HG02981 (cell line): ENCODE measurements around the gene RPLP2.

Source experiments
- ATAC-seq: cut with Tn5 transposase; IDR thresholded peaks from one replicate; pipeline ENCODE4 v1.9.1; 2021; ENCODE audit warnings: mild to moderate bottlenecking, moderate library complexity; ENCODE audit not compliant: unreplicated experiment

The RPLP2 gene

DNA sequence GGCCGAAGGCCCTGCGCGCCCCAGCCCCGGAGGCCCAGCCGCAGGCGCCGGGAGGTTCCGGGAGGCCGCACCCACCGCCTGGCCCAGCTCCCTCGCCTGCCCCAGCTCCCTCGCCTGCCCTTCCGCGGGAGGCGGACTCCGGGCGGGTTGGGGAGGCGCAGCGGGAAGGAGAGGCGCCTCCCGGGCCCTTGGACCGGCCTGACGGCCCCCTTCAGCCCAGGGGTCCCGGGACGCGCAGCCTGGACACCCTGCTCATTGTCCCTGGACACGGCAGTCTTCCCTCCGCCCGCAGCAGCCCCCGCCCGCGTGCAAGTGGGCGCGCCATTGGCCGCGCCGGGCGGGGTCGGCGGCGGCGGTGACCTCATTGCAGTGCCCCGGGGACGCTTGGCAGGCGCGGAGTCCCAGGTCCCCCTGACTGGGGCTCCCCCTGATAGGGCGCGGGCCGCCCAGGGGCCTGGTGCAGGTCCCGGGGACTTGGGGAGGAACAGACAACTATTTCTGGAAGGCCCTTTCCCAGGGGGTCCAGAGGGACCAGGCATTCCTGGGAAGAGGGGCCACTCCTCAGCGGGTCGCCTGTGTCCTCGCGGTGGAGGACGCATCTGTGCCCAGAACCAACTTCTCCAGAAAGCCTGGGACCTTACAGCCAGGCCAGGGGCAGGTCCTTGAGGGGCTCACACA lies 23.5 kb downstream of the RPLP2 start:
- no peak for ATAC-seq

DNA sequence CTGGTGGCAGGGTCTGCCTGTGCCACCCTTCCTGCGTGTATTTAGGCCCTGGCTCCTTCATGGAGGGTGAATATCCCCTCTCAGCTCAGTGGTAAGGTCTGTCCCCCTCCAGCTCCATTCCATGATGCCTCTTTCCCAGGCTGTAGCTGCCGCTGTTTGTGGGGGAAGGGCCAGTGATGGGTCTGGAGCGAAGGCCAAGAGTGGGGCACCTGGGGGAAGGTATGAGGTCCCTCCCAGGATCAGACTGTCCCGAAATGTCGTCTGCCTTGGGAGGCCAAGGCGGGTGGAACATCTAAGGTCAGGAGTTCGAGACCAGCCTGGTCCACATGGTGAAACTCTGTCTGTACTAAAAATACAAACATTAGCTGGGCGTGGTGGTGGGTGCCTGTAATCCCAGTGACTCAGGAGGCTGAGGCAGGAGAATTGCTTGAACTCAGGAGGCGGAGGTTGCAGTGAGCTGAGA lies 24.1 kb downstream of the RPLP2 start:
- ATAC-seq = no peak

DNA sequence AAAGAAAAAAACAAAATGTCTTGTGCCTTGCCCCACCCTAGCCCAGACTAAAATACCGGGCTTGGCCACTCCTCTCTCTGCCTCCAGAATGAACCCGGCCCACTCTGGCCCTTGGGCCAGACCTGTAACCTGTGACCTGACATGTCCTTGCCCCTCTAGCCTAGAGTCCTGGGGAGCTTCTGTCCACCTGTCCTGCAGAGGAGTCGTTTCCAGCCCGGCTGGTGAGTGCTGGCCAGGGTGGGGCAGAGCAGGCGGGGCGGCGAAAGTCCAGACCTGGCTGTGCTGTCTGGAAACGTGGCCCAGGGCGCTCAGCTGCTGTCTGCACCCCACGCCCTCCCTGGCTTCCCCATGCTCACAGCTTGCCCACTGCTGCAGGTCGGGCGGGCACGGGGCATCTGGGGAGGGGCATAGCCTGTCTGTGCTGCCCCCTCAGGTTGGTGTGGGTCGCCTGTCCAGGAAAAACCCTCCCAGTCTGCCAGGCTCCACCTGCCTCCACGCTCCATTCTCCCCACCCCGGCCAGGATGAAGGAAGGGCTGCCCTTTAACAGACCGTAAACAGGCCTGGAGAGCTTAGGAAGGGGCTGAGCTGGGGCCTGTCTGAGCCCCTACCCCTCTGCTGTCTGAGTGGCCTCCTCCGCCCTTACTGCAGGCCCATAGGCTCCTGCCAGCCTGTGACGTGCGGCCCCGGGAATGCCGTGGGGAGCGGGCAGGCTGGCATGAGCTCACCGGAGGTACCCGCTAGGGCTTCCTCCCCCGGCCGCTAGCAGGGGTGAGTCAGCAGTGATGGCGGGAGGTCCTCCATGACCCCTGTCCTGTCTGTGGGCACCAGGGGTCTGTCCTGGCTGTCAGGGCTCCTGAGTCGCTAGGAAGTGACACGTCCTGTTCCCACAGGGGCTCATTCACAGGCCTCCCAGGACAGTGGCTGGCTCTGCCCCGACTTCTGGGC lies 24.9 kb downstream of the RPLP2 start:
- ATAC-seq = no peak

DNA sequence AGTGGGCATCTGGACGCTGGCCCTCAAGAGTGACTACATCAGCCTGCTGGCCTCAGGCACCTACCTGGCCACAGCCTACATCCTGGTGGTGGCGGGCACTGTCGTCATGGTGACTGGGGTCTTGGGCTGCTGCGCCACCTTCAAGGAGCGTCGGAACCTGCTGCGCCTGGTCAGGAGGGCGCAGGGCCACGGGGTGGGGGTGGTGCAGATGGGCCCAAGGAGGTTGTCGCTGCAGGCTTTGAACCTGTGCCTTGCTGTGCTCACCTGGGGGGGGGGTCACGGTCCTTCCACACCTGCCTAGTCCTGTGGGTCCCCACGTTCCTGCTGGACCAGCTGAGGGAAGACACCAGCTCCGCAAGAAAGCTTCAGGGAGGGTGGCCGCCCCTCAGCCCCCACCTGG lies 26.5 kb downstream of the RPLP2 start:
- ATAC-seq = no peak

DNA sequence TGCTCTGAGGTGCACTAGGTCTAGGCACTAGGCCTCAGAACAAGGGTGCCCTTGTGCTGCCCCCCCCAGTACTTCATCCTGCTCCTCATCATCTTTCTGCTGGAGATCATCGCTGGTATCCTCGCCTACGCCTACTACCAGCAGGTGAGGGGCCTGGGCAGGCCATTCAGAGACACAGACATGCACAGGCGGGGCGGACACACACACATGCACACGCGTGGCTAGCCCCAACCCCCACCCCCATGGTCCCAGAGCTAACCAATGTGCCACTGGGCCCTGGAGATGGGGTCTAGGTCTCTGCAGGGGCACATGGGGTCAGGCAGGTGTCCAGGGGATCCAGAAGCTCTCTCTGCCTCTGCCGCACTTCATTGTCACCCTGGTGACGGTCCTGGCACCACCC lies 26.9 kb downstream of the RPLP2 start:
- ATAC-seq = no peak

DNA sequence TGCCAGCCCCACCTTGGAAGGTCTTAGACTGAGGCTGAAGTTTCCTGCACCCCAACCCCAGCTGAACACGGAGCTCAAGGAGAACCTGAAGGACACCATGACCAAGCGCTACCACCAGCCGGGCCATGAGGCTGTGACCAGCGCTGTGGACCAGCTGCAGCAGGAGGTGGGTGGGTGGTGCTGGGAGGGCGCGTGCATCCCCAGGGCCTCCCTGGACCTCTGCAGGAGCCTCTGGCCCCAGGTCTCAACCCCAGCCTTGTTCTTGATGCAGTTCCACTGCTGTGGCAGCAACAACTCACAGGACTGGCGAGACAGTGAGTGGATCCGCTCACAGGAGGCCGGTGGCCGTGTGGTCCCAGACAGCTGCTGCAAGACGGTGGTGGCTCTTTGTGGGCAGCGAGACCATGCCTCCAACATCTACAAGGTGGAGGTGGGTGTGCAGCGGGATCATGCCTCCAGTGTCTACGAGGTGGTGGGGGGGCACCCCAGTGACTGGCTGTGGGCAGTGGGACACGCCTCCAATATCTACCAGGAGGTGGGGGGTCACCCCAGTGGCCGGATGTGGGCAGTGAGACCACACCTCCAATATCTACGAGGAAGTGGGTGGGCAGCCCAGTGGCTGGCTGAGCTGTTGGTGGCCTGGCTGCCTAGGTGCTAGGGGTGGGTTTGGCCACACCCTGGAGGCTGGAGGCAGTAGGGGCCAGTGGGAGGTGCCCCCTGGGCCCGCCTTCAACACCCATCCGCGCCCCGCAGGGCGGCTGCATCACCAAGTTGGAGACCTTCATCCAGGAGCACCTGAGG lies 27.6 kb downstream of the RPLP2 start:
- ATAC-seq = no peak

DNA sequence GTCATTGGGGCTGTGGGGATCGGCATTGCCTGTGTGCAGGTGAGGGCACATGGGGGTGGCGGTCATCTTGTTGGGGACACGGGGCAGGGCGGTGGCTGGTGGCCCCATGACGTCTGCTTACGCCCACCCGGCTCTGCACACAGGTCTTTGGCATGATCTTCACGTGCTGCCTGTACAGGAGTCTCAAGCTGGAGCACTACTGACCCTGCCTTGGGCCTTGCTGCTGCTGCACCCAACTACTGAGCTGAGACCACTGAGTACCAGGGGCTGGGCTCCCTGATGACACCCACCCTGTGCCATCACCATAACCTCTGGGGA lies 28.2 kb downstream of the RPLP2 start:
- no peak for ATAC-seq

DNA sequence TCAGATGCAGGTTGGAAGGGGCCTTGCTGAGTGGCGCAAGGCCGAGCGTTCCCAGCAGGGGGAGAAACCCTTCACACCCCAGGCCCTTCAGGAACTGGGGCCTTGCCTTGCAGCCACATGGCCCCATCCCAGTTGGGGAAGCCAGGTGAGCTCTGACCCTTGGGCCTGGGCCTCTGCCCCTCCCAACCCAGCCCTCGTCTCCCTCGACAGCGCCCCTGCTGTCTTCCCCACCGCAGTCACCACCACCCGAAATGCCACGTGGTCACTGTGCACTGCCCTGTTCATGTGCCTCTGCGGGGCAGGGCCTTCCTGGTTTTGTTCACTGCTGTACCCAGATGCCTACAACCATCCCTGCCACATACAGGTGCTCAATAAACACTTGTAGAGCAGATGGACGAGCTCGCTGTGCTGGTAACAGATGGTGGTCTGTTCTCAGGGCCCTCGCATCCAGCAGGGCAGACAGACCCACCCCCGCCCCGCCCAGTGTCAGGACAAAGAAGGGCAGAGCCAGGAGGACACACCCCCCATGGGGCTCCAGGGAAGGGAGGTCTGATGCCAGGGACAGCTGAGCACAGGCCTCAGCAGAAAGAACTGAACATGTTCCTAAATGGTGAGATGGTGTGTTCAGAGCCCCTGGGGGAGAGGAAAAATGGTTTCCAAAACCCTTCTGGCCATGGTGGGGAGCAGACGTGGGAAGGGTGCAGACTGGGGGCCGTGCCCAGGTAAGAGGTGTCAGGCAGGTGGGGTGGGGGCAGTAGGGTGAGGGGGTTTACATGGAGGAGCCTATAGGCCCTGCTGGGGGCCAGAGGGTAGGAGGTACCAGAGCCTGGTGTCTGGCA lies 28.9 kb downstream of the RPLP2 start:
- no peak for ATAC-seq

DNA sequence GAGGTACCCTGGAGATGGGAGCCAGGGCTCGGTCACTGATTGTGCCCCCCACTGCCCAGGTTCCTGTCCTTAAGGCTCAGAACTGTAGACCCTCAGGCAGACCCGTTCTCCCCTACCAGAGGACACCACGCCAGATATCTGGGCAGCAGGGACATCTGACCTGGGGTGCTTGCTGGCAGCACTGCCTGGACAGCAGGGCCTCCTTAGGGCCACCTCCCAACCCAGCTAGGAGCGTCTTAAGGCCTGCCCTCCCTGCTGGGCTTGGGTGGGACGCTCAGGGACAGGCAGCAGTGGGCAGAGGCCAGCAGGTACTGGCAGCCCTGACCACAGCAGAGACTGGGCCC lies 29.5 kb downstream of the RPLP2 start:
- no peak for ATAC-seq

DNA sequence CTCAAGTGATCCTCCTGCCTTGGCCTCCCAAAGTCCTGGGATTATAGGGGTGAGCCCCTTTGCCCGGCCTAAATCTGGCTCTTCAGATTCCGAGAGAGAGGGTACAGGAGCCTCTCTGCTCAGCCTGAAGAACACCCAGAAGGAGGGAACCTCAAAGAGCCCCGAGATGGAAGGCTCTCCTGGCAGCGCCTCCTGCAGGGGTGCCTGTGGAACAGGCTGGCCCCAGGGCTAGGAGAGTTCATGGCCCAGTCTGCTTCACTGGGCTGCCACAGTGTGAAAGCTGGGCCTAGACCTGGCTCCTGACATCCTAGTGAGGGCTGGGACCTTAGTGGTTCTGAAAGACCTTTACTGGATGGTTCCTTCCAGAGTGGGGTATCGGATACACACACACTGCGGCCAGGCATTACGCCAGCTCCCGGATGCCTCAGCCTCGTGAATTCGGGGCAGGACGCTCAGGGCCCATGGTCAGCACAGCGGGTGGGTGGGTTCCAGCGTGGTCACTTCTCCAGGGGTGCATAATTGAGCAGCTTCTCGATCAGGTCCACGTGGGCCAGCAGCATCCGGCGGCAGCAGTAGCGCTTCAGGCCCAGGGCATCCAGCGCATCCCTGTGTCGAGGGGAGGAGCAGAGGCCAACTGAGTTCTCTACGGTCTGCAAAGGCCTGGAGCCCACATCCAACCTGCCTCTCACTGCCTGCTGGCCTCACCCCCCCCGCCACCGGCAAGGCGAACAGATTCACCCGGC lies 30.3 kb downstream of the RPLP2 start:
- ATAC-seq = no peak

DNA sequence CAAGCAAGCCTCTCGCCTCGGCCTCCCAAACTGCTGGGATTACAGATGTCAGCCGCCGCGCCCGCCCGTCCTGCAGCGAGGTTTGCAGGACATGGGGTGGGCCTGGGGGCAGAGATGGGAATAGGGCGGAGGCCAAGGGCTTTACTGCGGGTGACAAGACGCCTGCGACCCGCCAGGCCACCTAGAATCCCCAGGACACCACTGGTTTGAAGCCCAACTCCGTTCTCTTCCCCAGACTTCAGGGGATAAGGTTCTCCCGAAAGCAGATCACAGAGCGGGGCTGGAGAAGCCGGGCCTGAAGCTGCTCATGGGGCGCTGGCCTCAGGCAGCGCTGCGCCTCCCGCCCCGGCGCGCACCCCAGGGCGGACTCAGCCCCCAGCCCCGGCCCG lies 32.2 kb downstream of the RPLP2 start:
- peak; percentile 18 for ATAC-seq

DNA sequence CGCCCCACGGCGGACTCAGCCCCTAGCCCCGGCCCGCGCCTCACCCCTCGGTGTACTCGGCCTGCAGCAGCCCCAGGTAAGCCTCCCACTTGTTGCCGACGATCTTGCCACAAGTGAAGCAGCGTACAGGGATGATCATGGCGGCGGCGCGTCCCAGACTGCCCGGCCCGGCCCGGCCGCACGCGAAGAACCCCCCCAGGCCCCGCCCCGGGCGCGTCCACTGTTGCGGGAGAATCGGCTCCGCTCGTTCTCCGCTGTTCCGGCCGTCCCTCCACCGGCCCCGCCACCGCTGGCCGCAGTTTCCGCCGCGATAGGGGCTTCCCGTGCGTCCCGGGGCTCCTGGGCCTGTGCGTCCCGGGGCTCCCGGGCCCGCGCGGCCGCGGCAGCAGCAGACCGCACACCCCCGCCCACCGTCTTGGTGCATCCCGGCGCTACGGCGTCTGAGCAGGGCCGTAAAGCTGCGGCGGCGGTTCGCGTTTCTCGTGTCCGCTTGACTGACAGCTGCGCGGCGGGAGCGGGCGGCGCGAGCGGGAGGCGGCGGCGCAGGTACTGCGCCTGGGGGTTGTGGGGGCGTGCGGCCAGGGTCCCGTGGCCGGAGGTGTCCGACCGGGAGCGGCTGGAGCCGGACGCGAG lies 32.7 kb downstream of the RPLP2 start, which contains the start of the genes POLR2L and TSPAN4:
Gene POLR2L (minus strand): TSS at position 160 of the 633 bp plus-strand sequence. CDS start 21 bp downstream, at position 139.
Gene TSPAN4 (plus strand): TSS at position 483 of the 633 bp plus-strand sequence. CDS start 7,453 bp downstream, outside the sequence.
- ATAC-seq = peak; percentile 56

DNA sequence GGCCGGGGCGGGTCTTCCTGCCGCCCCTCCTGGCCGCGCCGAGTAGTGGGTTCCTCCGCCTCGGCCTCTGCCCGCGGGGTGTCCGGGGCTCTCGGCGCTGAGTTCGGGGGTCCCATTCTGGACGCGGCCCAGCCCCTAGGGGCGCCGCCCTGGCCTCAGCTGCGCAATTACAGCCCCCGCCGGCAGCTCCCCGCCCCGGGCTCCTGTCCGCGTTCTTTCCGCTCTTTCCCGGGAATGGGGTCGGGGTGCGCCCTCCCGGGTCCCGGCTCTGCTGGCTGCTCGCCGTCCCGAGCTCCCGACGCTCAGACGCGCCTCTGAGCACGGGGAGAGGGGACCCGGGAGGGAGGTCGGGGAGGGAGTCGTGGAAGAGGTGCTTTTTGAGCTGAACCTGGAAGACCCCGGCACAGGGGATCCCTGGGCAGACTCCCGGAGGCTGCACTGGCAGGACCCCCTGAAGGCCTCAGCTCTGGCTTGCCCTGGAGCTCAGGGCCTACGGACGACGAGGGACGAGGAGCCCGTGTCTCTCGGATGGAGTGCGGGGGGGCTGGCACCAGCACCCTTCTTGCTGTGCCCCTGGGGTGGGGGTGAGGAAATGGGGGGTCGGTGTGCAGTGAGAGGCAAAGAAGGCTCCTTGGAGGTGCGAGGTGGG lies 33.4 kb downstream of the RPLP2 start:
- ATAC-seq = peak; percentile 13

DNA sequence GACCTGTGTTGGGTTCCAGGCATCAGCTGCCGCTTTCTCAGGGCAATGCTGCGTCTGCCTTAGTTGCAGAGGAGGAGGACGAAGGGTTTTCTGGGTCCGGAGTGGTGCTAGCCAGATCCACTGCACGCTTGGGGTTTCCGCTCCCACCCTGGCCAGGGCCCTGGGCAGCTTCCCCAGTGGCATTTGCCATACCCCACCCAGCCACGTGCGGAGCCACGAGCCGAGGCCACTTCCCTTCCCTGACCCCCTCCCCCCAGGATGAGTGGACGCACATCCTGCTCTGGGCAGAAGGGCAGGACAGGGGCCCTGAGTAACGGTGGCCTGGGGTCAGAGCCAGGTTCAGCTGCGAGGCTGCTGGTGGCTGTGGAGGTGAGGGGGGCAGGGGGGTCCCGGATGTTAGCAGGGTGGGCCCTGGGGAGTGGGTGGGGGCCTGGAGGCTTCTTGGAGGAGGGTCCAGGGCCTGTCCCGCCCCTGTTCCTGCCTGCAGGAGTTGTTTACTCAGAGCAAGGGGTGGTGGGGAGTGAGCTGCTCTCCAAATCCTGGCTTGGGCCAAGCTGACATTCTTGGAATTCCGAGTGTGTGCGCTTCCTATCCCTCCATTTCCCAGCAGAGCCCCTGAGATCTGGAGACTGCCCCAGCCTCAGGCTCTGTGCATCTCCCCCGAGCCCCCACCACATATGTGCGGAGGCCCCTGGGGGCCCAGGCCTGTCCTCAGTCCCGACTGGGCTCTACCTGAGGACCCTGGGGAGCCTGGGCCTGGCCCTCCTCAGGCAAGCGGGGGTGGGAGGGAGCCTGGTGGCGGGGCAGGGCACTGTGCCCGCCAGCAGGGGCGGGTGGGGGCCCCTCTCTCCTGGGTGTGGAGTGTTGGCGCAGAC lies 34.3 kb downstream of the RPLP2 start:
- ATAC-seq = no peak

DNA sequence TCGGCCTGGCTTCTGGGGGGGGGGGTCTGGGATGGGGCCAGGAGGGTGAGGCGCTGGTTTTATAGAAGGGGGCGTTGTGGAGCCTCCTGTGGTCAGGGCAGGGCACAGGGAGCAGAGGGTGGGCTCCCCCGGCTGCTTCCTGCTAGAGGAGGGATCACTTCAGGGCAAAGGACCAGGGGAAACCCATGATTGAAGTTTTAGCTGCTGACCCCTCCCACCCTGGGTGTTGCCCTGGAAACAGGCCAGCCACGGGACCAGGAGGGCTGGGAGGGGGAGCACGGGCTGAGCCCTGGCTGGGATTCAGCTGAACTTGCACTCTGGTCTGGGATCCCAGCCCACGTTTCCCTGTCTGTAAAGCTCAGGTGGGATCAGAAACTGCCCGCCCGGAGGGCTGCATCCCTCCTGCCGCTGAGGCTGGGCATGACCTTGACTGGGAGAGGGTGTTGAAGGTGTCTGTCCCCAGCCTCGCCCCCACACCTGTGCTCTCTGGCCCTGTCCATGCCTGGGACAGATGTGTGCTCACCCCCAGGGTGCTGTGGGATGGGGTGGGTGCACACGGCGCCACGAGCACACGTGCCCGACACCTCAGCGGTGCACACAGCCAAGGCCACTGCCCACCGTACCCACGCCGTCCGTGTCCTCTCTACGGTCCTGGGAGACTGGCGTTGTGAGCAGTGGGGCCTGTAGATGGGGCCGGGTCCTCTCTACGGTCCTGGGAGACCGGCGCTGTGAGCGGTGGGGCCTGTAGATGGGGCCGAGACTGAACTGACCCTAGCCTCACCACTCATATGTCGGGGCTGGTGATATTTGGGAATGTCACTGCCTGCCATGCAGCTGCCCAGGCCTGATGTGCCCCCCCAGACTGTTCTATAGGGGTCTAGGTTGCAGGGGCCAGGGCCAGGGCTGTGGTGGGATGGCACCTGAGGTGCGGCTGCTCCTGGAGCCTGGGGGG lies 35.2 kb downstream of the RPLP2 start:
- ATAC-seq = no peak

DNA sequence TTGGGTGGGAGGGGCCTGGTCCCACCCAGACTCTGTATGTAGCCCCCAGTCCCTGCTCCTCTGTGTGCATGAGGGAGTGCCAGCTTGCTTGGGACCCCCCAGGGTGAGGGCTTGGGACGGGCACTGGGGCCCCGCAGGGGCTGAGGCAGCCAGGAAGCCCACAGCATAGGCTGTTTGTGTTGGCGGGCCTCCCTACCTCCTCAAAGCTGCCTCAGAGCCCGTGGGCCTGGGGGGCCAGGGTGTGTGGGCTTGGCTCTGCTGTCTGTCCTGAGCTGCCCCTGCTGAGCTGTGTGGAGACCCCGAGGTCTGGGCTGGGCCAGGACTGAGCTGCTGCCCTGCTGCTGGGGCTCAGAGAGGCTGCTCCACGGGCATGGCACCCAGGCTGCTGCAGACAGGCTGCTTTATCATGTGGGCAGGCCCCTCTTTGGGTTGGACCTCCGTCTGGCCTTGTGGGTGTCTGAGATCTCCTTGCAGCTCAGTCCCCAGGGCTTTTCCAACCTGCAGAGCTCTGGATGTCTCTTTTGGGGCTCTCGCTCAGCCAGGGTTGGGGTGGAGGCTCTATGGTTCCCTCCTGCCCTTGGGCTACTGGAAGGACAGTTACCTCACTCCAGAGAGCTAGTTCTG lies 36.2 kb downstream of the RPLP2 start:
- ATAC-seq = no peak
